SU-DHL-6 (cell line): ENCODE measurements around the gene PPM1N.

Experiments used
- CTCF ChIP-seq: fragments of 200-600 bp; sonication (generic); IDR thresholded peaks from one replicate; pipeline ENCODE4 v1.5.1; 2017; ENCODE audit warnings: antibody characterized with exemption, mild to moderate bottlenecking, low read length, moderate library complexity; ENCODE audit not compliant: insufficient read depth, poor library complexity, severe bottlenecking
- EZH2phosphoT487 ChIP-seq: fragments of 200-600 bp; sonication (generic), shearing (Covaris generic); conservative IDR thresholded peaks from 2 replicates; pipeline ENCODE4 v1.6.1; 2018; ENCODE audit warnings: mild to moderate bottlenecking, antibody characterized with exemption, low read length, moderate library complexity, mixed read lengths

DNA sequence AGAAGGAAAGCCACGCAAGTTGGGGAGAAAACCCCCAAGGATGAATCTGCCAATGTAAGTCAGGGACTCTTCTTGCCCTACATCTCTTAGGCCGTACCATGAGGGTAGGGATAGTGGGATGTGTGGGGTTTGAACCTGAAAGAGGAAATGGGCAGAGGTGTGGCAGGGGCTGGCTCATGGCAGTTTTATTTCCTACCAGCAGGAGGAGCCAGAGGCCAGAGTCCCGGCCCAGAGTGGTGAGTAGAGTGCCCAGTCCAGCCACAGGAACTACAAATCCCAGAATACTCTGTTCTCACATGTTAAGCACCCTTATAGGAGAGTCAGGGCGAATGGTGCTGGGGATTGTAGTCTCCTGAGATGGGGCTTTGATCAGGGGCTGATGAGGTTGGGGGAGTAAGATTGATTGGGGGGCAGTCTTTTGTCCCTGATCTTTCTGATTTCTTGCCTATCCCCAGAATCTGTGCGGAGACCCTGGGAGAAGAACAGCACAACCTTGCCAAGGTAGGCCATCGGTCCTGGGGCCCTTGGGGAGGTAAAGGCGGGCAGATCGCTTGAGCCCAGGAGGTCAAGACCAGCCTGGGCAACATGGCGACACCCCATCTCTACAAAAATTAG lies 25.5 kb downstream of the PPM1N start:
- TF ChIP-seq CTCF: peak; percentile 93
- no peak for TF ChIP-seq EZH2phosphoT487
